Esophagus mucosa (tissue), 1 donor: Measurements from ENCODE around the gene UPF1. TPM values are rescaled to one million over a fixed set of nuclear protein-coding genes. Genes with fewer than 3 reads are reported as not detected.

Experiments
- ATAC-seq: fragments of 200-7000 bp; cut with Tn5 transposase; one replicate; pipeline ENCODE4 v1.9.1; 2020
- total RNA-seq: library from RNA; stranded (reverse); gene quantifications from one replicate; pipeline ENCODE4 v1.2.4, GENCODE V29; 2023
- donor health status: DM: yes; HTN: yes; CAD: no.

Gene UPF1
- total RNA-seq, 1 donor from 2014 or later: 38.4 TPM

- ATAC-seq: no peak
Measured at GRCh38 chr19:18840288-18841267, 8.8 kb downstream of the UPF1 start.

GRCh38 chr19:18841400-18841799 lies 9.6 kb downstream of the UPF1 start:
- no peak for ATAC-seq

DNA sequence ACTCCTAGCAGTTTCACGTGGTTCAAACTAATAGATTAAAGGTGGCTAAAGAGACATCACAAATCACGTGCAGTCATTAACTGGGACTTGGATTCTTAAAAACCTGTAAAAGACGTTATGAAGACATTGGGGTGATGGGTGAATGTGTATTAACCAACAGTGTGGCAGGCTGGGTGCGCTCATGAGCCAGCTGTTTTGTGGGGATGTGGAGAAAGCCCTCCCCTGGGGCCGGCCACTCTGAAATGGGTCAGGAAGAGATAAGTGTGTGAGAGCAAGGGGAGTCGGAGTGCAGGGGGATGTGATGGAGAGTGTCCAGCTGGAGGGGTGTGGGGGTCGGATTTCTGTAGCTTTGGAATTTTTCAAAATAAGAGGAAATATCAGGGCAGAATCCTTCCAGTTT lies 10.4 kb downstream of the UPF1 start:
- no peak for ATAC-seq

DNA sequence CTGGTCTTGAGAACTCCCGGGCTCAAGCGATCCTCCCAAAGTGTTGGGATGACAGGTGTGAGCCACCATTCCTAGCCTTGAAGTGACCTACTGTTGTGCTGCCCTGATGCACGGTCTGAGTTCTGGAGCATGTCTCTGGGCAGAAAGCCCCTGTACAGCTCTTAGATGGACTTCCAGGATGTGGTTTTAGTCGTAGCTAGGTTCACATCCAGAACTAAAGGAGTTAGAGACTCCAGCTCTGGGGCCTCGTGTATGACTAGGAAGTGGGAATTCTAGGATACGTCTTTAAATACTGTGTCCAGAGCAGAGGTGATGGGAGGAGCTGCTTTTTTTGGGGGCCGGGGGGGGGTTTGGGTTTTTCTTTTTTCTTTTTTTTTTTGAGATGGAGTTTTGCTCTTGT lies 12.2 kb downstream of the UPF1 start:
- ATAC-seq: no peak

GRCh38 chr19:18844806-18845329 lies 13.1 kb downstream of the UPF1 start:
- ATAC-seq: no peak

DNA sequence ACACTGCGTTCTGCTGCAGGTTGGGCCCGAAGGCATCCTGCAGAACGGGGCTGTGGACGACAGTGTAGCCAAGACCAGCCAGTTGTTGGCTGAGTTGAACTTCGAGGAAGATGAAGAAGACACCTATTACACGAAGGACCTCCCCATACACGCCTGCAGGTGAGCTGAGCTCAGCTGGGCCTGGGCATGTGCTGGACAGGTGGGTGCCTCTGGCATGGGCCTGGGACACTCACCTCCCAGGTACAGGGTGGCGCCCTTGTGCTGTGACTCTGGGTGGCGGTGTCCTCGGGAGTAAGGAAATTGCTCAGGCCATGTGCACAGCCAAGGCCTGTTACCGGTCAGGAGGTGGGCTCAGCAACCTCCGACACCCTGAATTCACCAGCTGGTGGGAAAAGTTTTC lies 14.2 kb downstream of the UPF1 start:
- peak; percentile 10 for ATAC-seq

- peak; percentile 57 for ATAC-seq
Measured at GRCh38 chr19:18846862-18847548, 15.2 kb downstream of the UPF1 start.

DNA sequence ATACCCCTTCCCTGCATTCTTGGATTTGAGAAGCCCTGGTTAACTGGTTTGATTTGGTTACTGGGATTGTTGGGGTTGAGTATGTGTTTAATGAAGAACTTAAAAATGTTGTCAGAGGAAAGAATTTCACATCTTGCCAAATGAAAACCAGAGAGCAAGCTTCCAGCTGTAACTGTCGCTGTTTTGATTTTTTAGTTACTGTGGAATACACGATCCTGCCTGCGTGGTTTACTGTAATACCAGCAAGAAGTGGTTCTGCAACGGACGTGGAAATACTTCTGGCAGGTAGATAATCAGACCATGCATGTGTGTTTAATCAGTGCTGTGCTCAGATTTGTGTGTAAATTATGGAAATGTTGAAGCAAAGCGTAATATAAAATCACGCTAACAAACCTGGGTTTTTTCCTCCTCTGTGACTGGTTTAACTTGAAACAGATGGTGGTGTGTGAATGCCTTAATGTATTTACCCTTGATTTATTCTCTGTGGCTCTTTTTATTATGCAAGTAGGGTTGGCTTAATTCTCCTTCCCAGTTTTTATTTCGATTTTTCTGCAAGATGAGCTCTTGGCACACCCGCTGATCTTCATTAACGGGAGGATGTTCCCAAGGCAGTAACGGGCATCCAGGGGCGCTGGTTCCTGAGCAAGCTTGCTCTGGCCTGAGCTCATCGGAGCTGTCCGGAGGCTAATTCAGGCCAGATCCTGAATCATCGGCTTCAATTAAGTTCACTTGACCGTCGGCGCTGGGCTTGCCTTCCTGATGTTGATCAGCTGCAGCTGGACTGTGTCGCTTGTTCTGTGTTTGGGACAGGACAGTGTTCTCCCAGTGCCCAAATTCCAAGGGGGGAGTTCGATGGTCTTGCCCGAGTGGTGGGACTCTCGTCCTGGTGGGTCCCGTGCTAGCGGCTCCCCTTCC lies 16.0 kb downstream of the UPF1 start:
- no peak for ATAC-seq

DNA sequence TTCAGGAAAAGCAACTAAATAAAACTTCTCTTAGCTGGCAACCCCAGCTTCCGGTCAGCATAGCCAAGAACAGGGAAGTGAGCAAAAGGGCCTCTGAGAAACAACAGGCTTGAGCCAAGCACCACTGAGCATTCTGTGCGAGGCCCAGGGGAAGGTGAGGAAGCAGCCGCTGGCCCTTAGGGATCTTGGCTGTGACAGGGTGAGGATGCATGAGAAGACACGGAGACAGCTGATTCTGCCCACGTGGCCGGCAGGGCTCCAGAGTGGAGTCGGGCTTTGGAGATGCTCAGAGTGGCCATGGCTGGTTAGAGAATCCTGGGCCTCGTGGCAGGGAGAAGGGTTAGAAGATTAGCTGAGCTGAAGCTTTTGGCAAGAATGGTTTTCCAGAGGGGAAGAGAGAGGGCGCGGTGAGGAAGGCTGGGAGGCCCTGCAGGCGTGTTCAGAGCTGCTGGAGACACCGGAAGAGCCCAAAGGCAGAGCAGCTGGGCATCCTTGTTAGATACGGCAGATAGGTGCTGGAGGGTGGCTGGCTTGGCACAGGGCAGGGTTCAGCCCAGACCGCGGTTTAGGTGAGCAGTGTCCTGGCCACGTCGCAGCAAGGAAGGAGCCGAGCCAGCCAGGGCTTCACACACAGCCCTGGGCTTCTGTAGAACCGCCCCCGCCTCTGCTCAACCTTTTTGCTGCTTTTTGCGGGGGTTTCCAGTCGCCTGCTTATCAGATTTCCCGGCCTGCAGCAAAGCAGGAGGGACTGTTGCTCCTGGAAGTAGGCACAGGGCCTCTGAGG lies 17.3 kb downstream of the UPF1 start:
- peak; percentile 7 for ATAC-seq

DNA sequence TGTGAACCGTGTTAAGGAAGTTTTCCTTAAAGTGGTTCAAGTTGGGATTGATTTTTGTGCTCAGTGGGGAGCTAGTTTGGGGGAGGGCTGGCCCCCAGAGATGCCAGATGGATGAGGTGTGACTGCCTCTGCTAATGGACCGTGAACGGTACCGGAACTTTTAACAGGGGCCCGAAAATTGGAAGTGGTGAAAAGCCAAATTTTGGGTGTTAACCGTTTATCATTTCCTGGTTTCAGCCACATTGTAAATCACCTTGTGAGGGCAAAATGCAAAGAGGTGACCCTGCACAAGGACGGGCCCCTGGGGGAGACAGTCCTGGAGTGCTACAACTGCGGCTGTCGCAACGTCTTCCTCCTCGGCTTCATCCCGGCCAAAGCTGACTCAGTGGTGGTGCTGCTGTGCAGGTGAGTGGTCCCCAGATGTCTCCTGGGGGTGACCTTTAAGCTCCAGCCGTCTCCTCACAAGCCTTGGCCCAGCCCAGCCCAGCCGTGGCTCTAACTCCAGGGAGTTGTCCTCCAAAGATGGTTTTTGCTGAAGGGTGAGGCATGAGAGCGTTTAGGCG lies 18.2 kb downstream of the UPF1 start:
- no peak for ATAC-seq

DNA sequence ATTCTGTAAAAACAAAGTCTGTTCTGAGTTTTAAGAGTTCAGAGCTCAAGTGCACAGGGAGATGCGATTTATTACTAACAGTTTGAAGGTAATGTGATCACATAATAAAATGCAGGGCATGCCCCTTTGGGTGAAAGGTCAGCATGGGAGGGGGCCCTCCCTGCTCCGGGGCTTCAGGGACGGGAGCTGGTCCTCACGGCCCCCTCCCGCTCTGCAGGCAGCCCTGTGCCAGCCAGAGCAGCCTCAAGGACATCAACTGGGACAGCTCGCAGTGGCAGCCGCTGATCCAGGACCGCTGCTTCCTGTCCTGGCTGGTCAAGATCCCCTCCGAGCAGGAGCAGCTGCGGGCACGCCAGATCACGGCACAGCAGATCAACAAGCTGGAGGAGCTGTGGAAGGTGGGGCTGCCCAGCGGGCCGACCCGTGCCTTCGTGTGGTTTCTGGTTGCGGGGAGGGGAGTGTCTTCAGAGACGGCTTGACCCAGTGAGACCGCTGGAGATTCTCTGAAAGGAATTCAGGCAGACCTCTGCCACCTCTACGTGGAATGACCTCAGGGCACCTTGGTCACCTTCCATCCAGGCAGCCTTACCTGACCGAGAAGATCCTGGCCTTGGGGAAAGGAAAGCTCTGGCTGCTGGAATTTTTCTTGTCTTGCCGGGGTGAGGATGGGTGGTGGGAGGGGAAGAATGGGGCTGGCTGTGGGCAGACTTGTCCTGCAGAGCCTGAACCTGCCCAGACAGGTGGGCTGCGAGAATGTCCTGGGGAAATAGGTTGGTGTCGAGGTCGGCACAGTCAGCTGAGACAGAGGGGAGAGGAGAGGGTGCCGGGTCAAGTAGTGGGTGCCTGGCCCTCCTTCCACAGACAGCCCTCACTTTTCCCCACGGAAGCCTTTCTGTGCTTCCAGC lies 19.0 kb downstream of the UPF1 start:
- ATAC-seq: peak; percentile 4

DNA sequence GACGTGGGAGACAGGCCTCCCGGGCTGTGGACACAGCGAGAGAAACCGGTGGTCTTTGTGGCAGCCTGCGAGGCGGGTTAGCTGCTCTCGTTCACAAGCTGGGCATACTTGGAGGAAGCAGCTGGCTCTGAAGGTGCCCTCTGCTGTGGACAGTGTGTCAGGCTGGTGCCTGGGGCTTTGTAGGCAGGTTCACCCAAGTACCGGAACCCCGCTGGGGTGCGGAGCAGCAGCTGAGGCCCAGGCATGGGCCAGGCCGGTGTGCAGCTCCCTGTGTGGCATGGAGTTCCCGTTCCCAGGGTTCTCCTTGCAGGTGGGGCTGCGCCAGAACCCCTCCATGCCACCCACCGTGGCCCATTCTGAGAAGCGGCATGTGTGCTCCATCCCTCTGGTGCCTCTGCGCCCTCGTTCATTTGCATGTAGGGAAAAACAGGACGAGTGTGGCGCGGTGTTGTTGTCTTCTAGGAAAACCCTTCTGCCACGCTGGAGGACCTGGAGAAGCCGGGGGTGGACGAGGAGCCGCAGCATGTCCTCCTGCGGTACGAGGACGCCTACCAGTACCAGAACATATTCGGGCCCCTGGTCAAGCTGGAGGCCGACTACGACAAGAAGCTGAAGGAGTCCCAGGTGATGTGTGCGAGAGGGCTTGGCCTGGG lies 20.0 kb downstream of the UPF1 start:
- ATAC-seq: no peak

GRCh38 chr19:18852648-18853047 lies 20.9 kb downstream of the UPF1 start:
- no peak for ATAC-seq

GRCh38 chr19:18853755-18854427 lies 22.1 kb downstream of the UPF1 start:
- no peak for ATAC-seq

- no peak for ATAC-seq
Measured at GRCh38 chr19:18854982-18855381, 23.2 kb downstream of the UPF1 start.

- ATAC-seq: no peak
Measured at GRCh38 chr19:18855647-18856384, 24.1 kb downstream of the UPF1 start.

- peak; percentile 58 for ATAC-seq
Measured at GRCh38 chr19:18856385-18857126, 24.8 kb downstream of the UPF1 start.

DNA sequence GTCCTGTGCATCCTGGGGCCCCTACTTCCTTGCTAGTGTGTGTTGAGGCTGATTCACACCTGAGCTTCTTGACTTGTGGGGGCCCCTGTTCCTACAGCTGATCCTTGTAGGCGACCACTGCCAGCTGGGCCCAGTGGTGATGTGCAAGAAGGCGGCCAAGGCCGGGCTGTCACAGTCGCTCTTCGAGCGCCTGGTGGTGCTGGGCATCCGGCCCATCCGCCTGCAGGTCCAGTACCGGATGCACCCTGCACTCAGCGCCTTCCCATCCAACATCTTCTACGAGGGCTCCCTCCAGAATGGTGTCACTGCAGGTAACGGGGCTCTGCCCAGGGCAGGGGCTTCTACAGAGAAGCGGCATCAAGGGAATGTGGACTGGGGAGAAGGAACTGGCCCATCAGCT lies 25.5 kb downstream of the UPF1 start:
- ATAC-seq: no peak
